GM12891 (cell line): ENCODE results near the gene PLPP1.

Experiments used
- PAX5 ChIP-seq: IDR thresholded peaks from 2 replicates; pipeline ENCODE4 v1.6.1; 2011; ENCODE audit warnings: low read length, moderate library complexity, mild to moderate bottlenecking; ENCODE audit not compliant: insufficient read depth, severe bottlenecking
- POLR2A ChIP-seq: IDR thresholded peaks from 2 replicates; pipeline ENCODE4 v1.6.1; 2011; ENCODE audit warnings: low read depth, low read length, control low read depth
- POLR2AphosphoS5 ChIP-seq: IDR thresholded peaks from 2 replicates; pipeline ENCODE4 v1.6.1; 2011; ENCODE audit warnings: low read depth, low read length, control low read depth
- POU2F2 ChIP-seq: IDR thresholded peaks from 2 replicates; pipeline ENCODE4 v1.6.1; 2011; ENCODE audit warnings: low read depth, mild to moderate bottlenecking, control low read depth, low read length, moderate library complexity
- SPI1 ChIP-seq: IDR thresholded peaks from 2 replicates; pipeline ENCODE4 v1.6.1; 2011; ENCODE audit warnings: low read depth, low read length, control low read depth
- TAF1 ChIP-seq: IDR thresholded peaks from 2 replicates; pipeline ENCODE4 v1.6.1; 2011; ENCODE audit warnings: low read depth, low read length, control low read depth

DNA sequence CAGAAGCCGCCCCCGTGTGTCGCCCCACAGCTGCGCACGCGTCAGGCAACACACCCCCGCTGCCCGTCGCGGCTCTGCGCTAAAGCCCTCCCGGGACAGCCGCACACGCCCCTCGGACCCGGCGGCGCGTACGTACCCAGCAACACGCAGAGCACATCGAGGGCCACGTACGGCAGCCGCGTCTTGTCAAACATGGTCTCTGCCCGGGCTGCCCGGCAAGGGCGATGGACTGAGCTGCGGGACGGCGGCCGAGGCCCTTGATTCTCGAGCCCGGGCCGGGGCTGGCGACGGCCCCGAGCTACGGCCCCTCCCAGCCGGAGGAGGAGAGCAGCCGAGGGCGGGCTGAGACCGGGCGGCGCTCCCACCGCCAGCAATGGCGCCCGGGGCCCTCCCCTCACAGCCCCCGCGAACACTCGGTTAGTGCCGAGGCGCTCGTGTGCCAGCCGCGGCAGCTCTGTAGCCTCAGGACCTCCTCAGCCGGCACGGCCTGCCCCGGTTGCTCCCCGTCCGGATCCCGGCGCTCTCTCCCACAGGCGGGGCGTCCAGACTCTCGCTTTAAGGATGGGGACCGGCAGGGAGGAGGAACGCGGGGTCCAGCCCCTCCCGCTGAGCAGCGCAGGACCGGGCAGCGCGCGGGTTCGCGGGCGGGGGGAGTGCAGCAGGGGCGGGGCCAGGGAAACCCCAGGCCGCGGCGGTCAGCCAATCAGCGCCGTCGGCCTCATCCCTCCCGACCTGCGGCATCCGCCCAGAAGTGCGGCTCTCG is at the start of gene PLPP1:
- TF ChIP-seq PAX5 (no peak), POLR2A (no peak), TAF1 (0 out of 2 replicates have a peak, but pooled peaks have one; percentile 16), POLR2AphosphoS5 (no peak), SPI1 (no peak), POU2F2 (no peak)
